ENCODE results near the gene SDS.

GRCh38 chr12:113365639-113366395 is 37.9 kb downstream of the SDS start:
- TF ChIP-seq POLR2A (IDR thresholded peaks at IDR 0.05) (no peak), EP300 (IDR thresholded peaks at IDR 0.05) (no peak), POLR2AphosphoS5 (IDR thresholded peaks at IDR 0.05) (no peak)
